GM18870 (cell line): ENCODE results near the gene LPAR1.
"Not testable (repeated sequence)": the region's sequence is repeated elsewhere in the genome, so short reads cannot be mapped to it uniquely, and the experiment has no call there.

ENCODE experiments used
- ATAC-seq: cut with Tn5 transposase; IDR thresholded peaks from one replicate; pipeline ENCODE4 v1.9.1; 2021; ENCODE audit warnings: moderate library complexity; ENCODE audit not compliant: unreplicated experiment

Gene LPAR1

DNA sequence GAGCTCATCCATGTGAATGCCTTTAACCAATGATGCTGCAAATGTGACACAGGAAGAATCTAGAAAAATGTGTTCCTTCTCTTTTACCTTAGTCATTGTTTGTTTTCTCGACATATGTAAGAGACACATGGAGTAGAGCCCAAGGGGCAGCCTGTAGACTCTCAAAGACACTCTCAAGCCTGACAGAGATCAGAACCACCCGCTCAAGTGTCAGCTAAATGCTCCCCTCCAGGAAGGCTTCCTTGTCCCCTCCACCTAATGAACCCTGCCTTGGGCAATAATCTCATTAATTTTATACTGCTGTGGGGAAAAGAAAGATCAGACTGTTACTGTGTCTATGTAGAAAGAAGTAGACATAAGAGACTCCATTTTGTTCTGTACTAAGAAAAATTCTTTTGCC lies 212.3 kb downstream of the LPAR1 start:
- no peak for ATAC-seq

DNA sequence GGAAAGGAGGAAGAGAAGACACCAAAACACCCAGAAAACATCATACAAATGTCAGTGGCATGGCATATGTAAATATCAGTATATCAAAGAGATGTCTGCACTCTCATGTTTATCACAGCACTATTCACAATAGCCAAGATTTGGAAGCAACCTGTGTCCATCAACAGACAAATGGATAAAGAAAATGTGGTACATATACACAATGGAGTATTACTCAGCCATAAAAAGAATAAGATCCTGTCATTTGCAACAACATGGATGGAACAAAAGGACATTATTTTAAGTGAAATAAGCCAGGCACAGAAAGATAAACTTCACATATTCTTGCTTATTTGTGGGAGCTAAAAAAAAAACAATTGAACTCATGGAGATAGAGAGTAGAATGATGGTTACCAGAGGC lies 213.1 kb downstream of the LPAR1 start:
- ATAC-seq: not testable (repeated sequence)
